SIG-M5 treated with dmso at 0.1 percent for 504 hours (cell line): Measurements from ENCODE around the gene CTNNA2.
A peak's percentile ranks its signal among the peaks of the same experiment; 100 is the strongest.

Source experiments
- DNase-seq: peaks from one replicate; lab custom pipeline; 2025; ENCODE audit not compliant: unreplicated experiment; lab: John Stamatoyannopoulos, UW

The CTNNA2 gene

GRCh38 chr2:79916285-79916684, 403.4 kb downstream of the CTNNA2 start:
- DNase-seq = no peak

- DNase-seq = no peak
These were observed 407.7 kb downstream of the CTNNA2 start for GRCh38 chr2:79920512-79921076.

GRCh38 chr2:79929624-79930023, 416.8 kb downstream of the CTNNA2 start:
- DNase-seq = no peak

GRCh38 chr2:79935046-79935732, 422.3 kb downstream of the CTNNA2 start:
- DNase-seq = no peak

- peak; percentile 71 for DNase-seq
These were observed 423.2 kb downstream of the CTNNA2 start for GRCh38 chr2:79935771-79936657.

- DNase-seq = no peak
These were observed 423.9 kb downstream of the CTNNA2 start for GRCh38 chr2:79936715-79937114.

- DNase-seq = no peak
These were observed 425.8 kb downstream of the CTNNA2 start for GRCh38 chr2:79938648-79939047.

GRCh38 chr2:79940364-79940763, 427.5 kb downstream of the CTNNA2 start:
- DNase-seq = no peak

- DNase-seq = no peak
These were observed 428.3 kb downstream of the CTNNA2 start for GRCh38 chr2:79941179-79941578.

- no peak for DNase-seq
These were observed 431.4 kb downstream of the CTNNA2 start for GRCh38 chr2:79944205-79944604.

GRCh38 chr2:79945653-79946445, 433.0 kb downstream of the CTNNA2 start:
- no peak for DNase-seq

- DNase-seq = no peak
These were observed 434.9 kb downstream of the CTNNA2 start for GRCh38 chr2:79947751-79948150.

- DNase-seq = no peak
These were observed 437.7 kb downstream of the CTNNA2 start for GRCh38 chr2:79950526-79950925.

GRCh38 chr2:79952616-79953015, 439.8 kb downstream of the CTNNA2 start:
- DNase-seq = no peak

GRCh38 chr2:79960035-79960434, 447.2 kb downstream of the CTNNA2 start:
- no peak for DNase-seq

- DNase-seq = no peak
These were observed 447.7 kb downstream of the CTNNA2 start for GRCh38 chr2:79960519-79960918.

GRCh38 chr2:79964966-79965365, 452.1 kb downstream of the CTNNA2 start:
- no peak for DNase-seq

GRCh38 chr2:79966369-79966768, 453.5 kb downstream of the CTNNA2 start:
- DNase-seq = no peak

- DNase-seq = no peak
These were observed 454.0 kb downstream of the CTNNA2 start for GRCh38 chr2:79966882-79967281.

- no peak for DNase-seq
These were observed 459.0 kb downstream of the CTNNA2 start for GRCh38 chr2:79971807-79972206.

GRCh38 chr2:79972661-79973060, 459.8 kb downstream of the CTNNA2 start:
- no peak for DNase-seq
